ENCODE measurements around the gene GDI2.

- TF ChIP-seq SIN3A (IDR thresholded peaks at IDR 0.05; ENCODE audit: borderline replicate concordance, insufficient read depth, low read length), result no peak
- TF ChIP-seq REST (IDR thresholded peaks at IDR 0.05; ENCODE audit: insufficient read depth in 1 of 2, low read depth in 2 of 2, low read length in 2 of 2), result no peak
- TF ChIP-seq TAF1 (IDR thresholded peaks at IDR 0.05; ENCODE audit: borderline replicate concordance, insufficient read depth, low read length), result no peak
- TF ChIP-seq POLR2AphosphoS5 (IDR thresholded peaks at IDR 0.05; ENCODE audit: low read depth, low read length), result no peak
- TF ChIP-seq FOXP2 (optimal IDR thresholded peaks at IDR 0.05; ENCODE audit: borderline replicate concordance, extremely low read depth, extremely low read length, insufficient read depth), result no peak
These were observed 81.1 kb downstream of the GDI2 start for GRCh38 chr10:5732141-5732540.
